ENCODE results near the gene IGLL1. TPM values are rescaled to one million over a fixed set of nuclear protein-coding genes. Genes with fewer than 3 reads are reported as not detected.

The IGLL1 gene
- total RNA-seq, 2 experiments from 2014 or later: not detected

GRCh38 chr22:23534851-23535717 lies 45.0 kb downstream of the IGLL1 start:
- no peak for DNase-seq
- CTCF ChIA-PET: no interaction called here
- no peaks in the 10 kb centered on the region for H3K36me3 Mint-ChIP-seq (ENCODE audit: low read depth)
- intact Hi-C loops (cut with micrococcal nuclease): loop anchor here (10.0 kb wide), 1 partner anchor 360 kb away; no protein-coding TSS in a partner anchor
- no peaks in the 10 kb centered on the region for H3K9me3 Mint-ChIP-seq
- H3K27me3 Mint-ChIP-seq (ENCODE audit: low read depth): peaks cover 3% of the 10 kb centered on the region
- H3K27ac Mint-ChIP-seq: no peak overlapping the region
- no peak overlapping the region for H3K4me3 Mint-ChIP-seq
- peaks cover 9% of the 10 kb centered on the region for H3K4me1 Mint-ChIP-seq (ENCODE audit: low read depth)

GRCh38 chr22:23534201-23534850 lies 45.8 kb downstream of the IGLL1 start:
- no peaks in the 10 kb centered on the region for H3K9me3 Mint-ChIP-seq
- H3K36me3 Mint-ChIP-seq (ENCODE audit: low read depth): no peaks in the 10 kb centered on the region
- no peak overlapping the region for H3K27ac Mint-ChIP-seq
- H3K4me3 Mint-ChIP-seq: no peak overlapping the region
- peaks cover 5% of the 10 kb centered on the region for H3K4me1 Mint-ChIP-seq (ENCODE audit: low read depth)
- no peak for DNase-seq
- H3K27me3 Mint-ChIP-seq (ENCODE audit: low read depth): peaks cover 3% of the 10 kb centered on the region
- CTCF ChIA-PET: no interaction called here
- intact Hi-C loops (cut with micrococcal nuclease): loop anchor here (10.0 kb wide), 1 partner anchor 360 kb away; no protein-coding TSS in a partner anchor

GRCh38 chr22:23533771-23534191 lies 46.3 kb downstream of the IGLL1 start:
- DNase-seq: no peak
- H3K4me1 Mint-ChIP-seq (ENCODE audit: low read depth): no peaks in the 10 kb centered on the region
- H3K4me3 Mint-ChIP-seq: no peak overlapping the region
- no peaks in the 10 kb centered on the region for H3K36me3 Mint-ChIP-seq (ENCODE audit: low read depth)
- CTCF ChIA-PET: no interaction called here
- H3K9me3 Mint-ChIP-seq: no peaks in the 10 kb centered on the region
- H3K27me3 Mint-ChIP-seq (ENCODE audit: low read depth): peaks cover 3% of the 10 kb centered on the region
- intact Hi-C loops (cut with micrococcal nuclease): loop anchor here (10.0 kb wide), 1 partner anchor 359 kb away; no protein-coding TSS in a partner anchor
- no peak overlapping the region for H3K27ac Mint-ChIP-seq

GRCh38 chr22:23533328-23533762 lies 46.7 kb downstream of the IGLL1 start:
- Mint-ChIP-seq H3K4me3 (no peak overlapping the region), H3K27me3 (ENCODE audit: low read depth) (peaks cover 3% of the 10 kb centered on the region), H3K4me1 (ENCODE audit: low read depth) (no peaks in the 10 kb centered on the region), H3K36me3 (ENCODE audit: low read depth) (no peaks in the 10 kb centered on the region), H3K9me3 (no peaks in the 10 kb centered on the region), H3K27ac (no peak overlapping the region)
- intact Hi-C loops (cut with micrococcal nuclease): loop anchor here (10.0 kb wide), 1 partner anchor 359 kb away; no protein-coding TSS in a partner anchor
- CTCF ChIA-PET: no interaction called here
- DNase-seq: peak; percentile 31

- no peak for DNase-seq
- CTCF ChIA-PET: no interaction called here
- Mint-ChIP-seq H3K4me3 (no peak overlapping the region), H3K36me3 (ENCODE audit: low read depth) (no peaks in the 10 kb centered on the region), H3K27me3 (ENCODE audit: low read depth) (peaks cover 3% of the 10 kb centered on the region), H3K4me1 (ENCODE audit: low read depth) (no peaks in the 10 kb centered on the region), H3K27ac (no peak overlapping the region), H3K9me3 (no peaks in the 10 kb centered on the region)
- intact Hi-C loops (cut with micrococcal nuclease): loop anchor here (10.0 kb wide), 1 partner anchor 358 kb away; no protein-coding TSS in a partner anchor
These were observed 47.4 kb downstream of the IGLL1 start for GRCh38 chr22:23532731-23533130.

- Mint-ChIP-seq H3K4me3 (no peak overlapping the region), H3K36me3 (ENCODE audit: low read depth) (no peaks in the 10 kb centered on the region), H3K9me3 (no peaks in the 10 kb centered on the region), H3K4me1 (ENCODE audit: low read depth) (no peaks in the 10 kb centered on the region), H3K27ac (no peak overlapping the region), H3K27me3 (ENCODE audit: low read depth) (peaks cover 3% of the 10 kb centered on the region)
- no peak for DNase-seq
- intact Hi-C loops (cut with micrococcal nuclease): loop anchor here (10.0 kb wide), 1 partner anchor 357 kb away; no protein-coding TSS in a partner anchor
- CTCF ChIA-PET: no interaction called here
These were observed 48.0 kb downstream of the IGLL1 start for GRCh38 chr22:23531966-23532705.

GRCh38 chr22:23531283-23531956 lies 48.7 kb downstream of the IGLL1 start:
- Mint-ChIP-seq H3K4me1 (ENCODE audit: low read depth) (no peaks in the 10 kb centered on the region), H3K27me3 (ENCODE audit: low read depth) (peaks cover 3% of the 10 kb centered on the region), H3K27ac (no peak overlapping the region), H3K9me3 (no peaks in the 10 kb centered on the region), H3K4me3 (no peak overlapping the region), H3K36me3 (ENCODE audit: low read depth) (no peaks in the 10 kb centered on the region)
- intact Hi-C loops (cut with micrococcal nuclease): loop anchor here (10.0 kb wide), 1 partner anchor 357 kb away; no protein-coding TSS in a partner anchor
- no peak for DNase-seq
- CTCF ChIA-PET: no interaction called here

- H3K4me1 Mint-ChIP-seq (ENCODE audit: low read depth): no peaks in the 10 kb centered on the region
These were observed 49.3 kb downstream of the IGLL1 start for GRCh38 chr22:23530766-23531282.

GRCh38 chr22:23530106-23530505 lies 50.0 kb downstream of the IGLL1 start:
- H3K27me3 Mint-ChIP-seq (ENCODE audit: low read depth): peaks cover 3% of the 10 kb centered on the region
- CTCF ChIA-PET: no interaction called here
- no peak overlapping the region for H3K27ac Mint-ChIP-seq
- no peak for DNase-seq
- intact Hi-C loops (cut with micrococcal nuclease): loop anchor here (10.0 kb wide), 1 partner anchor 355 kb away; no protein-coding TSS in a partner anchor
- H3K4me1 Mint-ChIP-seq (ENCODE audit: low read depth): no peaks in the 10 kb centered on the region
- H3K4me3 Mint-ChIP-seq: no peak overlapping the region
- no peaks in the 10 kb centered on the region for H3K9me3 Mint-ChIP-seq
- no peaks in the 10 kb centered on the region for H3K36me3 Mint-ChIP-seq (ENCODE audit: low read depth)

More at GRCh38 chr22:23530766-23531282, 49.3 kb downstream of the IGLL1 start:
- H3K27me3 Mint-ChIP-seq (ENCODE audit: low read depth): peaks cover 3% of the 10 kb centered on the region
- H3K9me3 Mint-ChIP-seq: no peaks in the 10 kb centered on the region
- no peaks in the 10 kb centered on the region for H3K36me3 Mint-ChIP-seq (ENCODE audit: low read depth)
- CTCF ChIA-PET: no interaction called here
- DNase-seq: no peak
- H3K4me3 Mint-ChIP-seq: no peak overlapping the region
- H3K27ac Mint-ChIP-seq: no peak overlapping the region
- intact Hi-C loops (cut with micrococcal nuclease): loop anchor here (10.0 kb wide), 1 partner anchor 356 kb away; no protein-coding TSS in a partner anchor

GRCh38 chr22:23529166-23530103 lies 50.7 kb downstream of the IGLL1 start:
- intact Hi-C loops (cut with micrococcal nuclease): loop anchor here (10.0 kb wide), 1 partner anchor 355 kb away; no protein-coding TSS in a partner anchor
- no peak overlapping the region for H3K27ac Mint-ChIP-seq
- CTCF ChIA-PET: interaction anchor here (1.3 kb wide), 1 partner anchor 10 kb away, joined by 3 read pairs; no protein-coding TSS in a partner anchor
- H3K4me3 Mint-ChIP-seq: no peak overlapping the region
- peaks cover 3% of the 10 kb centered on the region for H3K27me3 Mint-ChIP-seq (ENCODE audit: low read depth)
- no peaks in the 10 kb centered on the region for H3K4me1 Mint-ChIP-seq (ENCODE audit: low read depth)
- no peaks in the 10 kb centered on the region for H3K9me3 Mint-ChIP-seq
- no peak for DNase-seq
- no peaks in the 10 kb centered on the region for H3K36me3 Mint-ChIP-seq (ENCODE audit: low read depth)
